Activated T-cell treated with anti-CD3 and anti-CD28 coated beads, Interleukin-2, amount 50 U/mL, for 4 hours (primary cell): ENCODE results near the gene CNFN. TPM values are rescaled to one million over a fixed set of nuclear protein-coding genes. Genes with fewer than 3 reads are reported as not detected.

ENCODE experiments used
- ATAC-seq, 2 donors: fragments of 200-7000 bp; cut with Tn5 transposase; one replicate each; pipeline ENCODE4 v1.10.0; 2021
- DNase-seq: peaks from one replicate; pipeline ENCODE4 v3.0.0-alpha.2; 2020
- H3K27me3 Mint-ChIP-seq: one replicate; pipeline ENCODE4 v1.8.0; 2021; ENCODE audit warnings: low read depth, mixed read lengths
- H3K36me3 Mint-ChIP-seq: one replicate; pipeline ENCODE4 v1.8.0; 2022; ENCODE audit warnings: mixed read lengths; ENCODE audit not compliant: insufficient read depth
- H3K4me1 Mint-ChIP-seq: one replicate; pipeline ENCODE4 v1.8.0; 2021; ENCODE audit warnings: low read depth, mixed read lengths
- H3K4me3 Mint-ChIP-seq: one replicate; pipeline ENCODE4 v1.8.0; 2021; ENCODE audit warnings: mild to moderate bottlenecking, moderate library complexity, mixed read lengths
- H3K9me3 Mint-ChIP-seq: one replicate; pipeline ENCODE4 v1.8.0; 2021; ENCODE audit warnings: mixed read lengths
- total RNA-seq, 3 donors: library from RNA; stranded (reverse); gene quantifications; one replicate each; pipeline ENCODE4 v1.2.1, GENCODE V29; 2021

CNFN gene
- total RNA-seq = not detected

DNA sequence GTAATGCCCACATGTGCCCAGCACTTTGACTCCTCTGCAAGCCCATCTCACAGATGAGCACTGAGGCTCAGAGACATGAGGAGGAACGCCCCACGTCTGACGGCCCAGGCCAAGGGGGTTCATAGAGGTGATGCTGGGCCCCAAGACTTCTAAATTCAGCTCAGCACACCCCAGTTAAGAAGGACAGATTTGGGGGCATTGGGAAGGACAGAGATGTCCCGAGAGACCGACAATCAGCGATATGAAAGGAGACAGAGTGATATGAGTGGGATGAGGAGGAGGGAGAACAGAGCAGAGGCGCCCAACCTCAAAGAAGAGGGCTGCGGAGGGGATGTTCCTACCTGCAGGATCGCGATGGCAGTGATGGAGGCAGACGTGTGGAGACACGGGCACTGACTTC lies at the start of gene CNFN:
Gene CNFN, minus strand, starts transcription at position 399 of the 400 bp plus-strand sequence. CDS start 1,260 bp downstream, outside the sequence.
- H3K9me3 Mint-ChIP-seq = no peaks in the 10 kb centered on the region
- peaks cover 5% of the 10 kb centered on the region for H3K4me1 Mint-ChIP-seq
- no peak for DNase-seq

DNA sequence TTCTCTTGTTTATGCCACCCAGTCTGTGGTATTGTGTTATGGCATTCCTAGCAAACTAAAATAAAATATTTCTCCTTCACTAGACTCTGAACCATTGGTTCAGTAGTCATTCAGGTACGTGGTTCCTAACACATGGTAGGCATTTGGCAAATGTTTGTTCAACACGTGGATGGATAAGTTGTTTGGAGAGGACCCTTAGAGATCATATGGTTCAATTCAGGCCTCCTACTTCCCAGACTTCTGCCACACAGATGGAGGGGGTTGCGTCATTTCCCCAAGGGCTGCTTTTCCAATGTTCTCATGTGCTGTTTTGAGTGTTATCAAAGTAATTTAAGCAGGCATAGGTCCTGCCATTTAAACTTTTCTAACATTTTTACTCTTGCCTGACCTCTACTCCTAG lies 45.9 kb upstream of the CNFN start:
- ATAC-seq (no peak), DNase-seq (no peak)
- no peaks in the 10 kb centered on the region for H3K9me3 Mint-ChIP-seq
- no peak overlapping the region for H3K4me3 Mint-ChIP-seq
- H3K36me3 Mint-ChIP-seq = no peaks in the 10 kb centered on the region
- peaks cover 16% of the 10 kb centered on the region for H3K4me1 Mint-ChIP-seq
- no peaks in the 10 kb centered on the region for H3K27me3 Mint-ChIP-seq

More for the DNA sequence above, at the start of gene CNFN:
- ATAC-seq = no peak
- H3K4me3 Mint-ChIP-seq = no peak within 1 kb of the TSS
- no peaks in the 10 kb centered on the region for H3K36me3 Mint-ChIP-seq
- H3K27me3 Mint-ChIP-seq = peaks cover 36% of the 10 kb centered on the region

DNA sequence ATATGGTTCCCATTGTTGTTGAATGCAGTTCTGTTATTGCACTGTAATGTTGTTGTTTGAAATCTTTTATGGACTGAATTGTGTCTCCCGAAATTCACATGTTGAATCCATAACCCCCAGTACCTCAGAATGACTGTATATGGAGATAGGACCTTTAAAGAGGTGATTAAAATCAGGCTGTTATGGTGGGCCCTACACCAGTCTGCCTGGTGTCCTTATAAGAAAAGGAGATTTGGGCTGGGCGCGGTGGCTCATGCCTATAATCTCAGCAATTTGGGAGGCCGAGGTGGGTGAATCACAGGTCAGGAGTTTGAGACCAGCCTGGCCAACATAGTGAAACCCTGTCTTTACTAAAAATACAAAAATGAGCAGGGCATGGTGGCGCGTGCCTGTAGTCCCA lies 45.2 kb upstream of the CNFN start:
- H3K9me3 Mint-ChIP-seq = no peaks in the 10 kb centered on the region
- DNase-seq (no peak), ATAC-seq (no peak)
- no peak overlapping the region for H3K4me3 Mint-ChIP-seq
- peaks cover 9% of the 10 kb centered on the region for H3K4me1 Mint-ChIP-seq
- no peaks in the 10 kb centered on the region for H3K36me3 Mint-ChIP-seq
- no peaks in the 10 kb centered on the region for H3K27me3 Mint-ChIP-seq

GRCh38 chr19:42433503-42434260 lies 43.6 kb upstream of the CNFN start:
- peak; percentile 61 to 76 for ATAC-seq
- DNase-seq = peak; percentile 65
- Mint-ChIP-seq H3K4me1 (peaks cover 4% of the 10 kb centered on the region), H3K4me3 (no peak overlapping the region), H3K9me3 (no peaks in the 10 kb centered on the region), H3K36me3 (no peaks in the 10 kb centered on the region), H3K27me3 (no peaks in the 10 kb centered on the region)

GRCh38 chr19:42431486-42431885 lies 41.4 kb upstream of the CNFN start:
- no peaks in the 10 kb centered on the region for H3K4me1 Mint-ChIP-seq
- H3K36me3 Mint-ChIP-seq = no peaks in the 10 kb centered on the region
- H3K9me3 Mint-ChIP-seq = no peaks in the 10 kb centered on the region
- no peak for ATAC-seq
- no peak overlapping the region for H3K4me3 Mint-ChIP-seq
- DNase-seq = no peak
- no peaks in the 10 kb centered on the region for H3K27me3 Mint-ChIP-seq

DNA sequence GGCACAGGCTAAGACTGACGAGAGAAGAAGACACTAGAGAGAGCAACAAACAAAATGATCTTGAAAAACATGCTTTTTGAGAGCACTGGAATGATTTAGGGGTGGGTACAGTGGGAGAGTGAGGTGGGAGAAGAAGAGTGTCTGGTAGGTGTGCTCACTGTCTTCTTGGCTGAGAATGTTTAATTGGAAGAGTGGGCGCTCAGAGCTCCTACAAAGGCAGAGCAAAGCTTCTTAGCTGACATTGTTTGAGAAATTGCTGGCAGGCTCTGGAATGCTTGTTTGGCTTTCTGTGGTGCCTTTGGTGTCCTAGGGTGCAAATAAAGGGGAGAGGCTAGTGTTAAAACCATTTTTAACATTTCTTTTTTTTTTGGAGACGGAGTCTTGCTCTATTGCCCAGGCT lies 38.6 kb upstream of the CNFN start:
- H3K4me3 Mint-ChIP-seq = no peak overlapping the region
- ATAC-seq (no peak), DNase-seq (no peak)
- peaks cover 3% of the 10 kb centered on the region for H3K4me1 Mint-ChIP-seq
- no peaks in the 10 kb centered on the region for H3K36me3 Mint-ChIP-seq
- H3K27me3 Mint-ChIP-seq = no peaks in the 10 kb centered on the region
- no peaks in the 10 kb centered on the region for H3K9me3 Mint-ChIP-seq

DNA sequence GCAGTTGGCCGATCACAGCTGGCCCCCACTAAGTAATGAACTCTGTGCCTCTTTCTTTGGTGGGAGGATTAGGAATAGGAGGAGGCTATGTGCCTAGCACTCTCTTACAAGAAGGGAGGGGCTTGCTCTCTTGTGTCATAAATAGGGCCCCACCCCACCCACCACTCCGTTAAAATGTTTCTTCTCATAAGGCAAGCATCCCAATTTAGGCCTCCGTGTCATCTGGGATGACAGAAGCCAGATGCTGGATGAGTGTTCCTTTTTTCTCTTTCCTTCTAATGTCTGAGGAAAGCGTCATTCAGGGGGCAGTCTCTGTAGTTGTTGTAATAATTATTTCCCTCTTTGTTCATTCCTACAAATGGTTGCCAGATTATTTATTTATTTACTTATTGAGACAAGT lies 37.2 kb upstream of the CNFN start, which contains the start of gene LIPE:
Gene LIPE, minus strand, starts transcription at position 76 of the 400 bp plus-strand sequence. CDS start 239 bp downstream, outside the sequence.
- H3K4me3 Mint-ChIP-seq = no peak within 1 kb of the TSS
- no peaks in the 10 kb centered on the region for H3K36me3 Mint-ChIP-seq
- ATAC-seq (no peak), DNase-seq (no peak)
- peaks cover 16% of the 10 kb centered on the region for H3K4me1 Mint-ChIP-seq
- H3K9me3 Mint-ChIP-seq = no peaks in the 10 kb centered on the region
- H3K27me3 Mint-ChIP-seq = no peaks in the 10 kb centered on the region

DNA sequence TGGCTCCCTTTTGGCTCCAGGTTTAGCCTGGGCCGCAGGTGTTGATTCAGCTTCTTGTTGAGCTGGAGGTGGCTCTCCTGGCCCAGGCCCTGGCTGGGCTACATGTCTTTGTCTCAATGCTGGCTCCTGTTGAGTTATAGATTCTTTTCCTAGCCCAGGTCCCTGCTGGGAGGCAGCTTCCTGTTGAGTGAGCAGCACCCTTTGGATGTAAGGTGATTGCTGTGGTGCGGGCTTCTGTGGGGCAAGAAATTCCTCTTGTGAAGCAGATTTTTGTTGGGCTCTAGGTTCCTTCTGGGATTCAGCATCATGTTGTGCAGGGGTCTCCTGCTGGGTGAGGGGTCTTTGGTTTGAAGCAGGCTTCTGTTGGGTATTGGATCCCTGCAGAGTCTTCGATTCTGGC lies 36.5 kb upstream of the CNFN start:
- no peaks in the 10 kb centered on the region for H3K36me3 Mint-ChIP-seq
- ATAC-seq = no peak
- peaks cover 23% of the 10 kb centered on the region for H3K4me1 Mint-ChIP-seq
- H3K4me3 Mint-ChIP-seq = no peak overlapping the region
- DNase-seq = no peak
- no peaks in the 10 kb centered on the region for H3K27me3 Mint-ChIP-seq
- H3K9me3 Mint-ChIP-seq = no peaks in the 10 kb centered on the region

DNA sequence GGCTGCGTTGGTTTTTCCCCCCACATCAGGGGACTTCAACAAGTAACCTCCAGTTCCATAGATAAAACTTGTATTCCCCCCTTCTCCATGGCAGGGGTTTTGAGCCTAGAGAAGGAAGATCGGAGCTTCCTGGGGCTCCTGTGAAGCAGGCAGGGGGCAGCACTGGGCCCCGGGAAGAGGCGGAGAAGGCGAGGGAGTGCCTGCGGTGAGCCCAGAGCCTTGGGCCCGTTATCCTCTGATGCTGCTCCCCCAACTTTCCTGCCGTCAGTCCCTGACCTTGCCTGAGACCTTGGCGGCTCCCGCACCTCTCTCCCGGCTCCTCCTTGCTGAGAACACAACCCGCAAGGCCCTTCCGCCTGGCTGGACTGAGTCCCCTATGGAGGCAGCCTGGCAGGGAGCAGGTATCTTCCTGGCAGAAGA lies 34.6 kb upstream of the CNFN start:
- Mint-ChIP-seq H3K36me3 (no peaks in the 10 kb centered on the region), H3K27me3 (no peaks in the 10 kb centered on the region), H3K4me3 (no peak overlapping the region), H3K4me1 (peaks cover 42% of the 10 kb centered on the region), H3K9me3 (no peaks in the 10 kb centered on the region)
- DNase-seq (no peak), ATAC-seq (no peak)

- H3K4me3 Mint-ChIP-seq = no peak overlapping the region
- no peaks in the 10 kb centered on the region for H3K36me3 Mint-ChIP-seq
- no peaks in the 10 kb centered on the region for H3K27me3 Mint-ChIP-seq
- ATAC-seq (no peak), DNase-seq (no peak)
- no peaks in the 10 kb centered on the region for H3K9me3 Mint-ChIP-seq
- peaks cover 42% of the 10 kb centered on the region for H3K4me1 Mint-ChIP-seq
Measured at GRCh38 chr19:42424345-42424707, 34.2 kb upstream of the CNFN start.

GRCh38 chr19:42423462-42424344 lies 33.6 kb upstream of the CNFN start:
- peaks cover 44% of the 10 kb centered on the region for H3K4me1 Mint-ChIP-seq
- ATAC-seq = peak; percentile 95
- no peaks in the 10 kb centered on the region for H3K9me3 Mint-ChIP-seq

GRCh38 chr19:42422901-42423461 lies 32.9 kb upstream of the CNFN start:
- Mint-ChIP-seq H3K36me3 (no peaks in the 10 kb centered on the region), H3K9me3 (no peaks in the 10 kb centered on the region), H3K27me3 (no peaks in the 10 kb centered on the region), H3K4me3 (peak overlapping the region; percentile 93), H3K4me1 (peaks cover 44% of the 10 kb centered on the region)
- ATAC-seq = peak; percentile 64 to 70
- DNase-seq = peak; percentile 32

More at GRCh38 chr19:42423462-42424344, 33.6 kb upstream of the CNFN start:
- DNase-seq = peak; percentile 93
- H3K27me3 Mint-ChIP-seq = no peaks in the 10 kb centered on the region
- H3K36me3 Mint-ChIP-seq = no peaks in the 10 kb centered on the region
- peak overlapping the region; percentile 93 for H3K4me3 Mint-ChIP-seq

GRCh38 chr19:42422092-42422900 lies 32.2 kb upstream of the CNFN start:
- no peak for ATAC-seq
- Mint-ChIP-seq H3K4me1 (peaks cover 44% of the 10 kb centered on the region), H3K4me3 (peak overlapping the region; percentile 93), H3K27me3 (no peaks in the 10 kb centered on the region), H3K36me3 (no peaks in the 10 kb centered on the region), H3K9me3 (no peaks in the 10 kb centered on the region)
- DNase-seq = no peak

DNA sequence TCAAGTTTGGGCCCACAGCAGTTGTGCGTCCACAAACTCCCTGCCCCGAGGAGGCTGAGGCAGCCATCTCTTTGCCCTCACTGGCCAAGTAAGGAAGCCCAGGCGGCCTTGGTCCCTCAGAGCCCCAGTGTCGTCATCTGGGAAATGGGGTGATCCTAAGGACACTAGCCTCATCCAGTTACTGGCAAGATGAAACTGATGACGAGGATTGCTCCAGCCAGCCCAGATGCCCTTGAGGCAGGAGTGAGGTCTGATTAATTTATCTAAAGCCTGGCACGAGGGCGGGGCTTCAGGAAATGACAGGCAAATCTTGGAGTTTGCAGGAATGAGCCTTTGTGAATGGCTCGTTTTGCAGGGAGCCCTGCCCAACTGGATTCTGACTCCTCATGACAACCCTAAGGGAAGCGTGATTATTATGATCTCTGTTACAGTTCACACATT lies 31.5 kb upstream of the CNFN start:
- DNase-seq (no peak), ATAC-seq (no peak)
- no peaks in the 10 kb centered on the region for H3K36me3 Mint-ChIP-seq
- no peaks in the 10 kb centered on the region for H3K9me3 Mint-ChIP-seq
- H3K4me1 Mint-ChIP-seq = peaks cover 44% of the 10 kb centered on the region
- no peaks in the 10 kb centered on the region for H3K27me3 Mint-ChIP-seq
- peak overlapping the region; percentile 93 for H3K4me3 Mint-ChIP-seq
